ENCODE data around the gene VAC14. TPM values are rescaled to one million over a fixed set of nuclear protein-coding genes. Genes with fewer than 3 reads are reported as not detected.
A peak's percentile ranks its signal among the peaks of the same experiment; 100 is the strongest.

VAC14 gene
- polyA plus RNA-seq, 2 of the 4 experiments (the other 2 are of a cell fraction), result 25.3 to 27.0 TPM

DNA sequence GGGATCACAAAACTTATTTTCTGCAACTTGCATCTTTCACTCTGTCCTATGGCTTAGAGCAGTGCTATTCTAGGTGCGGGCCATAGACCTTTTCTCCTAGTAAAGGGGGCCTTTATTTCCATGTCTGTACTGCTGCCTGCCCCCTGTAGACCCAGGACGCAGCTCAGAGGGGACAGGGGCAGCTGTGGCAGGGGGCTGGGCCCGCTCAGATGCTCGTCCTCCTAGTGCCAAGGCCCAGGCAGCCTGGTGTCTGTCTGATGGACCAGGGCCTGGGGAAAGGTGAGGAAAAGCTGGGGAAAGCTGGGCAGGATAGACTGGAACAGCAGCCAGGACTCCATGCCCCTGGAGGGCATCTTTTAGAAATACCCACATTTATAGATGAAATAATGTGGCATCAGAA, 25.6 kb downstream of the VAC14 start:
- Histone ChIP-seq H3K4me3 (no peak overlapping the region), H3K27ac (no peak overlapping the region), H3K4me2 (no peak overlapping the region), H3K4me1 (peaks cover 24% of the 10 kb centered on the region), H3K9me3 (no peaks in the 10 kb centered on the region)
- DNase-seq (ENCODE audit: low read depth in 1 of 2, low spot score in 1 of 2) (no peak), ATAC-seq (no peak), FAIRE-seq (no peak)
- TF ChIP-seq POLR2A (IDR thresholded peaks at IDR 0.05; ENCODE audit: low read length) (0 out of 2 replicates have a peak, but pooled peaks have one; percentile 8), ZC3H11A (IDR thresholded peaks at IDR 0.05) (no peak), FOSL2 (IDR thresholded peaks at IDR 0.05) (no peak), FOSL2 (CRISPR knock-in tag; IDR thresholded peaks at IDR 0.05) (no peak), CHD2 (IDR thresholded peaks at IDR 0.05; ENCODE audit: low read length, partially characterized antibody) (no peak), ATOH8 (CRISPR knock-in tag; IDR thresholded peaks at IDR 0.05; ENCODE audit: low read depth) (no peak)
- 91% methylated on average over 4 of the region's 4 CpGs for WGBS (ENCODE audit: missing lambda C conversion rate)
- CTCF ChIA-PET, result interaction anchor here (0.6 to 17.5 kb wide), 4 partner anchors 16 to 960 kb away, joined by 3 to 463 read pairs (median 4); partner anchors contain the start of gene MTSS2
- POLR2A ChIA-PET, result no interaction called here

- no peak overlapping the region for H3K27ac ChIP-seq
- no peak overlapping the region for H3K4me3 ChIP-seq
- 91% methylated on average over 13 of the region's 13 CpGs for WGBS (ENCODE audit: missing lambda C conversion rate)
- H3K4me2 ChIP-seq, result no peak overlapping the region
- TF ChIP-seq, protein P1, sequence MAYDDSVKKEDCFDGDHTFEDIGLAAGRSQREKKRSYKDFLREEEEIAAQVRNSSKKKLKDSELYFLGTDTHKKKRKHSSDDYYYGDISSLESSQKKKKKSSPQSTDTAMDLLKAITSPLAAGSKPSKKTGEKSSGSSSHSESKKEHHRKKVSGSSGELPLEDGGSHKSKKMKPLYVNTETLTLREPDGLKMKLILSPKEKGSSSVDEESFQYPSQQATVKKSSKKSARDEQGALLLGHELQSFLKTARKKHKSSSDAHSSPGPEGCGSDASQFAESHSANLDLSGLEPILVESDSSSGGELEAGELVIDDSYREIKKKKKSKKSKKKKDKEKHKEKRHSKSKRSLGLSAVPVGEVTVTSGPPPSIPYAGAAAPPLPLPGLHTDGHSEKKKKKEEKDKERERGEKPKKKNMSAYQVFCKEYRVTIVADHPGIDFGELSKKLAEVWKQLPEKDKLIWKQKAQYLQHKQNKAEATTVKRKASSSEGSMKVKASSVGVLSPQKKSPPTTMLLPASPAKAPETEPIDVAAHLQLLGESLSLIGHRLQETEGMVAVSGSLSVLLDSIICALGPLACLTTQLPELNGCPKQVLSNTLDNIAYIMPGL (CRISPR knock-in tag; IDR thresholded peaks at IDR 0.05; ENCODE audit: borderline replicate concordance), result no peak
- TF ChIP-seq FOSB (CRISPR knock-in tag; IDR thresholded peaks at IDR 0.05) (no peak), TP53 (CRISPR knock-in tag; IDR thresholded peaks at IDR 0.05) (no peak), HOXB13 (CRISPR knock-in tag; IDR thresholded peaks at IDR 0.05; ENCODE audit: low read depth) (no peak), RFX5 (IDR thresholded peaks at IDR 0.05) (no peak), HOXA7 (CRISPR knock-in tag; IDR thresholded peaks at IDR 0.05) (no peak), ZFP36 (IDR thresholded peaks at IDR 0.05; ENCODE audit: borderline replicate concordance, partially characterized antibody) (no peak), RCOR1 (IDR thresholded peaks at IDR 0.05; ENCODE audit: low read depth, low read length) (no peak)
- TF ChIP-seq, protein P2, sequence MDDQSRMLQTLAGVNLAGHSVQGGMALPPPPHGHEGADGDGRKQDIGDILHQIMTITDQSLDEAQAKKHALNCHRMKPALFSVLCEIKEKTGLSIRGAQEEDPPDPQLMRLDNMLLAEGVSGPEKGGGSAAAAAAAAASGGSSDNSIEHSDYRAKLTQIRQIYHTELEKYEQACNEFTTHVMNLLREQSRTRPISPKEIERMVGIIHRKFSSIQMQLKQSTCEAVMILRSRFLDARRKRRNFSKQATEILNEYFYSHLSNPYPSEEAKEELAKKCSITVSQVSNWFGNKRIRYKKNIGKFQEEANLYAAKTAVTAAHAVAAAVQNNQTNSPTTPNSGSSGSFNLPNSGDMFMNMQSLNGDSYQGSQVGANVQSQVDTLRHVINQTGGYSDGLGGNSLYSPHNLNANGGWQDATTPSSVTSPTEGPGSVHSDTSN (IDR thresholded peaks at IDR 0.05), result no peak
- CTCF ChIA-PET, result interaction anchor here (0.6 to 17.5 kb wide), 6 partner anchors 15 to 836 kb away, joined by 4 to 463 read pairs (median 4); partner anchors contain the start of gene MTSS2
- peaks cover 23% of the 10 kb centered on the region for H3K4me1 ChIP-seq
- no peaks in the 10 kb centered on the region for H3K9me3 ChIP-seq
- POLR2A ChIA-PET, result no interaction called here
- ATAC-seq (no peak), FAIRE-seq (no peak), DNase-seq (ENCODE audit: low read depth in 1 of 2, low spot score in 1 of 2) (no peak)
These were observed 26.7 kb downstream of the VAC14 start for GRCh38 chr16:70774261-70774660.

DNA sequence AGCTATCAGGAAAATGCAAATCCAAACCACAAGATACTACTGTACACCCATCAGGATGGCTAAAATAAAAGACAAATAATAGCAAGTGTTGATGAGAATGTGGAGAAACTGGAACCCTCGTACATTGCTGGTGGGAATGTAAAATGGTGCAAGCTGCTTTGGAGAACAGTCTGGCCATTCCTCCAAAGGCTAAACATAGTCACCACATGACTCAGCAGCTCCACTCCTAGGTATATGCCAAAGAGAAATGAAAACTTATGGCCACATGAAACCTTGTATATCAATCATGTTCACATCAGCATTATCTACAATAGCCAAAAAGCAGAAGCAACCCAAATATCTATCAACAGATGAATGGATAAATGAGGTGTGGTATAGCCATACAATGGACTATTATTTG, 28.5 kb downstream of the VAC14 start:
- CTCF ChIA-PET, result interaction anchor here (3.0 to 17.5 kb wide), 10 partner anchors 11 to 119 kb away, joined by 26 to 463 read pairs (median 46); partner anchors contain the start of gene MTSS2
- TF ChIP-seq SREBF2 (IDR thresholded peaks at IDR 0.05) (no peak), MAFK (IDR thresholded peaks at IDR 0.05; ENCODE audit: partially characterized antibody) (peak; percentile 5)
- Histone ChIP-seq H3K27ac (no peak overlapping the region), H3K4me3 (no peak overlapping the region), H3K4me2 (no peak overlapping the region), H3K9me3 (no peaks in the 10 kb centered on the region), H3K4me1 (peaks cover 24% of the 10 kb centered on the region)
- FAIRE-seq (no peak), ATAC-seq (no peak), DNase-seq (ENCODE audit: low read depth in 1 of 2, low spot score in 1 of 2) (no peak)
- POLR2A ChIA-PET, result no interaction called here
- WGBS (ENCODE audit: missing lambda C conversion rate), result 88% methylated on average over 1 of the region's 1 CpG

Measured in A549 (cell line).